Hematopoietic multipotent progenitor cell treated with erythropoietin and hydrocortisone succinate and interleukin-3 and kit ligand, for 6 days (in vitro differentiated cells): ENCODE results near the gene HSD17B2.

Experiments used
- DNase-seq: peaks from one replicate; pipeline ENCODE4 v3.0.0-alpha.2; 2015

HSD17B2 gene

GRCh38 chr16:82051656-82052055, 16.6 kb downstream of the HSD17B2 start:
- no peak for DNase-seq

- no peak for DNase-seq
Observed at GRCh38 chr16:82055117-82055516, 20.1 kb downstream of the HSD17B2 start.

GRCh38 chr16:82055728-82056549, 20.9 kb downstream of the HSD17B2 start:
- DNase-seq: no peak

GRCh38 chr16:82056550-82056896, 21.5 kb downstream of the HSD17B2 start:
- DNase-seq: no peak

DNA sequence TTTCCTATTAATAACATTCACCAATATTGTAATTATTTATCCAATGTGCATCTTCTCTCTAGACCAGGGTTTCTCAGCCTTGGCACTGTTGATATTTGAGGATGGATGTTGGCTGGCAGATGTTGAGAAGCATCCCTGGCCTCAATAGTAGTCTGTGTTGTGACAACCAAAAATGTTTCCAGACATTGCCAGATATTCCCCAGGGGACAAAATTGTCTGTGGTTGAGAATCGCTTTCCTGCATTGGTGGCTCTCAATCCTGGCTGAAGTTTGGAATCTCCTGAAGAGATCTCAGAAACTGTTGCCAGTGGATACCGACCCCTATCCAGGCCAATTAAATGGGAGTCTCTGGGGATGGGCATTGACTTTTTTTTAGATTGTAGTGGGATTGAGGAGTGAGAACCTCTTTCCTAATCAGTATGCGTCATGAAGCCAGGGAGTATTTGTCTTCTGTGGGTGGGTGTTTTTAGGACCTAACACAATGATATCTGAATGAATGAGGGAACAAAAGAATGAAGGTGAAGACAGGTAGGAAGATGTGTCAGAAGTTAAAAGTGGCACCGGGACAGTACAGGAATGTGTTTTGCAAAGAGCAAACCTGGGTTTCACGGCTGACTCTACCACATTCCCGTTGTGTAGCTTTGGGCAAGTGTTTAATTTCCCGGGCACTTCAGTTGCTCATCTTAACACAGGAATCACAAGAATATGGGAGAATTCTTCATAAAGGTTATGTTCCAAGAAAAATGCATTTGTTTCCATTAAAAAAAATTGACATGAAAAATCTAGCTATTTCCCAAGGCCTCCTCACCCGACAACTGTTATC, 24.3 kb downstream of the HSD17B2 start:
- DNase-seq: no peak

- DNase-seq: no peak
Observed at GRCh38 chr16:82059983-82060421, 24.9 kb downstream of the HSD17B2 start.

DNA sequence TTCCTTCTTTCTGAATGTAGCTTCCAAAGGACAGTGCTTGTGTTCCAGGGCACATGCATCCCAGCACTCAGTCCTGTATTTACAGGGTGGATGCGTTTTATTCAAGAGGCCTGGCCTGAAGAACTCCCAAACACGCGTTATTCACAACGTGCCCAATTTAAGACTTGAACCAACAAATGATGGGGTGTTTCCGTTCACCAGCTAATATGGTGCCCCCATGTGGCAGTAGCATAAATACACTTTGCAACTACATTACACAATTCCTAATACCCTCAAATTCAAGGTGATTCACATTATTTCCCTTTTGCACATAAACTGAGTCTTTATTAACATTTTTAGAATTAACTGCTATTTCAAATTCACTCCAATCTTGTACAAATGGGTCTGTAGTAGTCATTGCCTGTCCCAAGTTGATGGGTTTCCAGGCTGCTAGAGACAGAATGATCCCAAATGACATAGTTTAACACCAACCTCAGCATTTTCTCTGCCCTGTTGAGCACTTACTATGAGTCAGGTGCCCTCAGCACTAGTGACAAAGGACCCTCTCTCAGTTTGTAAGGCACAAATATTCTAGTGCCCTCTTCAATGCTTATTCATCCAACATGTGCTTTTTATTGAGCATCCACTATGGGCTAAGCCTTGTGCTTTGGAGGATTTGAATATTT, 26.9 kb downstream of the HSD17B2 start:
- peak; percentile 64 for DNase-seq

GRCh38 chr16:82062645-82063058, 27.6 kb downstream of the HSD17B2 start:
- DNase-seq: no peak

- DNase-seq: no peak
Observed at GRCh38 chr16:82063456-82064082, 28.5 kb downstream of the HSD17B2 start.

GRCh38 chr16:82067042-82067803, 32.2 kb downstream of the HSD17B2 start:
- DNase-seq: no peak

DNA sequence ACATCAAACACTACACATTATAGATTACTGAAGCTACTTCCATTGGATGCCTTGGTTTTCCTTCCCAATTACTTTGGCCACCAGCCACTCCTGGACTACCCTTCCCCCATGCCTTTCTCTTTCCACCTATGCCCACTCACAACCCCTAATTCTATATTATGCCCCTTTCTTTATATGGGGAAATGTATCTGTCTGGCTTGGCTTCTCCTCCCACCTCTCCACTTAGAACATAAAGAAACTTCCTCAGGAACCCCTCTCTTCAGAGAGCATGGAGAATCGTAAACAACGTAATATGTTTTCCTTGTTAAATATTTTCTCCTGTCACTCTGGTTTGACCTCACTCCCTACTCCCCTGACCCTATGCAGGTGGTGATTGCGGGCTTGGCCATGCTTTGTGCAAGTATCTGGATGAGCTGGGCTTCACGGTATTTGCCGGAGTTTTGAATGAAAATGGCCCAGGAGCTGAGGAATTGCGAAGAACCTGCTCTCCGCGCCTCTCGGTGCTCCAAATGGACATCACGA, 32.8 kb downstream of the HSD17B2 start:
- no peak for DNase-seq

GRCh38 chr16:82070656-82071369, 35.8 kb downstream of the HSD17B2 start:
- DNase-seq: no peak

DNA sequence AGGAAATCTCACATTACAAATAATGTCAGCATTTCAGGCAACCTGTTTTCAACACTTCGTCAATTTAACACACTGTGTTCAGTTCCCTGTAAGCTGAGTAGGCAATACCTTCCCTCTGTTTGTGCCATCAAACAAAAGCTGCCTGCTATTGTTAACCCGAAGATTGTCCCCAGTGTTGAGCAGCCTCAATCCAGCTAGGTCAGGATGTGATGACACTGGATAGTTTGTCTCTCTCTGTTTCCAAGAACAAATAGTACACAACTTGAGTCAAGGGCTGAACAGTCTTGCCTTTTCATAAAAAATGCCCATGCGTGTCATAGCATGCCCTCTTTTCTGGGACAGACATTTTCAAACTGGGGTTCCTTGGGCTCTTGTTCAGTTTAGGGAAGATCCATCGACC, 36.4 kb downstream of the HSD17B2 start:
- DNase-seq: no peak

DNA sequence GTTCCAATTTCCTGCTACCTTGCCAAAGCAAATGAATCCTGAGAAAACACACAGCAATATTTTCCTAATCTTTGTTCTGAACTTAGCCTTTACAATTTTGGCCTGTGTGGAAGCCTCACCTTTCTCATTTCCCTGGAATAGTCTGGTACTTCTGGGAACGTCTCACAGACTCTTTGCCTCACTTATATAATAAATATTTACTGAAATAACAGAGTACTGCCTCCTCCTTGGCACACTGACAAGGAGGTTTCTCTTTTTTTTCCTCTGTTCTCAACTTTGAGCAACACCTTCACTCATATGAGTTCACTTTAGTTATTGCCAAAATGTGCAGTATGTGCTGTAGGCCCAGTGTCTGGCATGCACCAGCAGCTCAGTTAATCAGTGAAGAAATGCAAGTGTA, 37.3 kb downstream of the HSD17B2 start:
- no peak for DNase-seq

- DNase-seq: no peak
Observed at GRCh38 chr16:82074019-82074558, 39.0 kb downstream of the HSD17B2 start.

- no peak for DNase-seq
Observed at GRCh38 chr16:82078125-82078524, 43.1 kb downstream of the HSD17B2 start.

DNA sequence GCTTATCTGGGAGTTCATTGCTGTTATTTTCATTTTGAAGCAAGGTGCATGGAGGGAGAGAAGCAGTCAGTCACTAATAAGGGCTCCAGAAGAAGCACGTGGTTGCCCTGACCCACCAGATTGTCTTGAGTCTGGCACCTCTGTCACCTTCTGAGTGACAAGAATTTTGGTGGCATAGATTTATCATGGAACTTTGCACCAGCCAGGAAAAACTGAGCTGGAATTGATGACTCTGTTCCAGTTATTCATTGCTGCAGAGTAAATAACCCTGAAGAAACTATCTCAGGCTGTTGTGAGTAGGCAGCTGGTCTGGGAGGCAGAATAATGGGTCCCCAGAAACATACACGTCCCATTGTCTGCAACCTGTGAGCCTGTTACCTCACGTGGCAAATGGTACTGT, 44.8 kb downstream of the HSD17B2 start:
- DNase-seq: no peak

DNA sequence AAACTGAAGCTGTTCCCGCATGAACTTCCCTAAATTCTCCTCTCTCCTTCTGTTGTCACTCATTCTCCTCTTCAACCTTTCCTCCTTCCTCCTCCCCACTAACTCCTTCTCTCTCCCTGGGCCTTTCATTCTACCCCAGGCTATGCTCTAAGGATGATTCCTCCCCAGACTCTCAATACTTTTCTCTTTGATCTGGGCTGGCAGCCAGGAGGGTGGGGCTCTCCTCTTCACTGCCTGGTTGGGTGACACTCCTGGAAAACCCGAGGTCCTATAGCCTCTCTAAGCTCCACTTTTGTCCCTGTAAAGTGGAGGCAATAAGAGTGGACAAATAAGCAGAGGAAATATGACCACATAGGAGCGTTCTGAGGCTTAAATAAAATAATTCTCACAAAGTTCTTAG, 46.2 kb downstream of the HSD17B2 start:
- no peak for DNase-seq

GRCh38 chr16:82082097-82082496, 47.0 kb downstream of the HSD17B2 start:
- no peak for DNase-seq

GRCh38 chr16:82082543-82083244, 47.6 kb downstream of the HSD17B2 start:
- no peak for DNase-seq
